ENCODE results near the gene C19orf38.

C19orf38 gene, protein sequence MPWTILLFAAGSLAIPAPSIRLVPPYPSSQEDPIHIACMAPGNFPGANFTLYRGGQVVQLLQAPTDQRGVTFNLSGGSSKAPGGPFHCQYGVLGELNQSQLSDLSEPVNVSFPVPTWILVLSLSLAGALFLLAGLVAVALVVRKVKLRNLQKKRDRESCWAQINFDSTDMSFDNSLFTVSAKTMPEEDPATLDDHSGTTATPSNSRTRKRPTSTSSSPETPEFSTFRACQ

DNA sequence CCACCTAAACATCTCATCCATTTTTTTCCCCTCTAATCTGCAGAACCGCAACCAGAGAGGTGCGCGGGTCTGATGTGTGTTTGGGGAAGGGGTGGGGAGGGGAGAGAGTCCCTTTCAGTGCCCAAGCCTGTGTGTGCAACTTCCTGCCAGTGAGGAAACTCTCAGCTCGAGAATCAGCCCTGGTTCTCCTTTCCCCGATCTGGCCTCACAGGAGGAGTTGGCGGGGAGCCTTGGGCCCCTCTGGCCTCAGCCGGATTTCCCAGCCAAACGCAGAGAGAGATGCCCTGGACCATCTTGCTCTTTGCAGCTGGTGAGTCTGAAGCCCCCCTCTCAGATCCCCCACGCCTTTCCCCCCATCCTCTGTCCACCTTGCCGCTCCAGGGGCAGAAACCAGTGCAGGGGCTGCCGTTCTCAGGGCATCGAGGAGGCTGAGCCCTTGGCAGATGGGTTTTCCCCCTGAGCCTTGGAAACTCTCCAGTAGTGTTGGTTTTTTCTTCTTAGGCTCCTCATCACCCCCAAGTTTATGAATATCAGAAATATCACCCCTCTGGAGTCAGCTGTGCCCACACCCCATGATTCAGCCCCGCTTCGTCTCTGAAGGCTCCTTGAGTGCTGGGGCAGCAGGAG is at the start of gene C19orf38:
Gene C19orf38, plus strand, starts transcription at position 186 of the 627 bp plus-strand sequence. Its CDS starts 94 bp downstream, at position 280.
- DNase-seq, result peak in 1 of 58 donors; percentile 7

DNA sequence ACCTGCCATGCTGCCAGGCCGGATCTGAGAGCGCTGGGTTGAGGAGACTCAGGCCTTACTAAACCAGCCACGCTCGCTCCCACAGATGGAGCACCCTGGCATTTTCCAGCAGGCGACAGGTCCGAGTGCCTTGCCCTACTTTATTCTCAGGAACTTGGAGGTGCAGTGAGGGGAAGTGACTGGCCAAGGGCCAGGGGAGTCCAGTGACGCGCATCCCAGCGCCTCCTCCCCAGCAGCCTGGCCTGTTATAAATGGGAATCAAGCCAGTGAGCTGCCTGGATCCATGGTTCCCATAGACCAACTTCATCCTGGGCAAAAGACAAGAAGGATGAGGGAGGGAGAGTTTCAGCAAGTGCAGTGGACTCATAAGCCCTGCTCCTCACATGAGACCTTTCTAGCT is 47.7 kb upstream of the C19orf38 start:
- peak in 25 of 58 donors; percentile 6 to 35 (median 20) for DNase-seq

DNA sequence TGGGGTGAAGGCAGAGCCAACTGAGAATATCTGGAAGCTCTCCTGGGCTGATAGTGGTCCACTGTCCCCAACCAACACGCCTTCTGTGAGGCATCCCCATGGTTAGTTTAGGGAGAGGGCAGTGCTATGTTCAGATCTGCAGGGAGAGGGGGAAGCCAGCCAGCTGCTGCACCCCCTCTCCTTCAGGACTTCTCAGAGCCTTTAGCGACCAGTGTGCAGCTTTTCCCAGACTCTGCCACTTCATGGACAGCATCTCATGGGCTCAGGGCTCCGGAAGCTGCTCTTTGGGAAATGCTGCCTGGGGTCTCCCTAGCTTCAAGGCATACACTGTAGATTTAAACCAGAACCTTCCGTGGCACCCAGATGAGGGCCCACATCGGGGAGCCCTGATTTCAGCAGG is 45.7 kb upstream of the C19orf38 start:
- no peak for DNase-seq

DNA sequence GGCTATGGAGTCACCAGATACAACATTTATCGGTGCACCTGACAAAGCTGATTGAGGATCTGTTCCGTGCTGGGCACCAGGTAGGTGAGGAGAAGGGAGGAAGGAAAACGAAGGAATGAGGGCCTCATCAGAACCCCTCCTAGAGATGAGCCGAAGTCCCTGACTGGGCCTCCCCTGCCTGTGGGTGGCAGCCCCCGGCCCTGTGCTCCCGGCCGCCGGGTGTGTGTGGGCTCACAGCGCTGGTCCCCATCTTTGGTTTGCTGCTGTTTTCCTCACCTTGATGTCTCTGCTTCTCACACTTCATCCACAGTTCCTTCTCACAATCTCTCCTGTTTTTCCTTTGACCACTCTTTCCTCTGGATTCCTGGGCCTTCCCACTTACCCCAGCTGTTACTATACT is 45.0 kb upstream of the C19orf38 start:
- DNase-seq, result no peak

DNA sequence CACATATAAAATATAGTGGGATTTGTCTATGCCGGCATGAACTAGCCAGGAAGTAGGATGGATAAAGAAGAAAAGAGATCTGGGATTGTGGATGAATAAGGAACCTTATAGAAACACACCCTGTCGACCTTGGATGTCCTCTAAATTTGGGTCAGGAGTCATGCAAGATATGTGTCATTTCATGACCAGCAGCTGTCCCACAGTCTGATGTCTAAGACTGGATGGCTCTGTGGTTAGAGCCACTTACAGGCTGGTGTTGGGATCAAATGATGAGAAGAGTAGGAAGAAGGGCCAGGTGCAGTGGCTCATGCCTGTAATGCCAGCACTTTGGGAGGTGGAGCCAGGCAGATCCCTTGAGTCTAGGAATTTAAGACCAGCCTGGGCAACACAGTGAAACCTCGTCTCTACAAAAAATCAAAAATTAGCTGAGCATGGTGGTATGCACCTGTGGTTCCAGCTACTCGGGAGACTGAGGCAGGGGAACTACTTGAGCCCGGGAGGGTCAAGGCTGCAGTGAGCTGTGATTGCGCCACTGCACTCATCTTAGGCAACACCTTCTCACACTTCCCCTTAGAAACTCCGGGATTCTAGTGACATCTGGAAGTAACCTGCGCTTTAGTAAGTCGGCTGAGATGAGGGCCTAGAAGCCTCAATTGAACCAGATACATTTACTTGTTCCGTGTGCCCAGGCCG is 43.0 kb upstream of the C19orf38 start:
- DNase-seq, result no peak

DNA sequence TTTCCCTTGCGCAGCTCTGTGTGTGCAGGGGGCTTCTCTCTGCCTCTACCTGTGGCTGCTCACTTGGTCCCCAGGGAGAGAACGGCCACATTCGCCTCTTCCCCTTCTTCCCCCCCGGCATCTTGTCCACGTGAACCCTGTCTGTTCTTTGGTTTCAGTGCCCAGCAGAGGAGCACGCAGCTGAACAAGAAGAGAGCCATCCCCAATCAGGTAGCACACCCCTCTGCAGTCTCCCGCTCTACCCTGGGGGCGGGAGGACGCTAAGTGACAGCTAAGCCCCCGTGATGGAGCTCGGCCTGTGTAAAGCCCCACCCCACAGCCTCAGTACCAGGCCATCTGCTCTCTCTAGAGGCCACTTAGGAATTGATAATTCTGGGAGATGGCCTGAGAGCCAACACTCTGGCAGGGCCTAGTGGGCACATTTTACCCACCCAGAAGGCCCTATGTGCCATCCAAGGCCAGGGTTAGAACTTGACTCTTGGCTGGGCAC is 42.4 kb upstream of the C19orf38 start:
- peak in 6 of 58 donors; percentile 1 to 26 (median 14) for DNase-seq

DNA sequence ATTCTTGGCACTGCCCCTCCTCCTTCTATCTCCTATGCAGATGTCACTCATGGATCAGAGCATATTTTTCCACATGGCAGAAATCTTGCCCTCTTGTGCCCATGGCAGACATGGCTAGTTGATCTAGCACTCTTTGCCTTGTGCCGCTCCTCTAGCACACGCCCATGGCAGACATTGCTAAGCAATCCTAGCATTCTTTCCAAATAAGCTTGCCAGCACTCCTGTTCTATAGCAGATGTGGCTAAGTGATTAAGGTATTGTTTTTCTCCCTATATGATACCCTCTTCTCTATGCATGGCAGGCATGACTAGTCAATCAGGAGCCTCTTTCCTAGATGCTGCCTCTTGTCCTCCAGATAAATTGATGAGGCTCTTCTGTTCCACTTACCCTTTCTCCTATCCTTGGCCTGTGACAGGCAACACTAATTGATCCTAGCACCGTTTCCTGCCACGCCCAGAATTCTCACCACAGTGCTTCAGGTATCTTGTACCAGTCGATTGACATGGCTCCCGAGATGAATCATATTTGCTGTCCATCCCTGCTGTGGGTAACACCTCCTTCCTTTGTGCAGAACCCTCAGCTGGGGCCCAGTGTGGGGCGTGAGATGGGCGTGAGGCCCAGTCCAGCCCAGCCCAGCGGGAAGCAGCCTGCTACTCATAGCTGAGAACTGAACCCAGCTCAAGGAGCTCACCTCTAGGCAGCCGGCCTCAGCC is 39.1 kb upstream of the C19orf38 start:
- DNase-seq, result no peak

DNA sequence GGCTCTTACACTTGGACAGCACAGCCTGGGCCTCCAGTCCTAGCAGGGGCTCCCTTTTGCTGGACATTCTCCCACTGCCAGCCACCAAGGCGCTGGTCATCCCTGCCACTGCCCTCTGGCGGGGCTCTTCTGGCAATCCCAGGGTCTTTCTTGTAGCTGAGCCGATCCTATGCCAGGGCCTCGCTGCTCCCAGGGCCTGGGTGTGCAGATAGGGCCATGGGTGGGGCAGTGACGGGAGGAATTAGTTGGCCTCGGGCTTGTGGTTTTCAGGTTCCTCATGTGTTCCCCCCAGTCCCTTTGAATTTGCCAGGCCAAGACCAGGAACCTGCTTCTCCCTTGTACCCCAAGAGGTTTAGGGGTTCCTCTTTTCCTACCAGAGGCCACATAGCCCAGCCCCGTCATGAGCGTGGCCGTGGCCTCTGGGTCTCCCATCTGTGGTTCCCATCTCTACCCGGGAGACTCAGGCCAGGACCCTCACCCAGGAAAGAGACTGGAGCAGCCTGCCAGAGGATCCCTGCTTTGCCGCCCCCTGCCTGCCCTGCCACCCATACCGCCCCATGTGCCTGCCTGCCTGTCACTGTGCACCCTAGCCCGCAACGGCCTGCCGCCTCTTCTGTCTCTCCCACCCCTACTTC is 38.4 kb upstream of the C19orf38 start:
- DNase-seq, result no peak

DNA sequence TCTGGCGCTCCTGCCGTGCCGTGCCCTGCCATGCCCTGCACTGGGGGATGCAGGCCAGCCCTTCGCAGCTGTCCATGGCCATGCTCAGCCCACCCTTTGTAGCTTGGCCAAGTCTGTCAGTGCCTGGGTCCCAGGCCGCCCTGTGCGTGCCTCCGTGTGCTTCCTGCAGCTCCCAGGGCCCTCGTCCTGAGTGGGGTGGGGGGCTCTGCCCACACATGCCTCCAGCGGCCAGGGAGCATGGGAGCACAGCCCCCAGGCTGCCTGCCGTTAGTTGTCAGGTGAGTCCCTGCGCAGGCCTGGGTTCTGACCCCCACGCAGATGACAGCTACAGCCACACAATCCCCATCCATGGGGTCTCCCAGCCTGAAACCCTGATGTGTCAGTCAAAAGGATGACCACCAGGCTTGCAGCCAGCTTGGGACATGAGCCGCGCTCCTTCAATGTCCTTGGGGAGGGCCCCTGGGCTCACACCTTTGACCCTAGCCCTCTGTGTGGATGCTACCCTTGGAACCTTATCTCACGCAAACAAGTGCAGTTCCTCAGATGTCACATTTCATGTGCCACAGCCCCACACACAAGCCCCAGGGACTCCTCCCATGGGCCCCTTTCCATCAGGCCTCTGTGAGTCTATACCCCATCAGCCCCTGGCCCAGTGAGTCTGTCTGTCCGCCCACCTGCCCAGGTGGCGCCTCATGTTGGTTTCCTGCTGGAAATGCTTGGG is 36.7 kb upstream of the C19orf38 start:
- DNase-seq, result no peak

DNA sequence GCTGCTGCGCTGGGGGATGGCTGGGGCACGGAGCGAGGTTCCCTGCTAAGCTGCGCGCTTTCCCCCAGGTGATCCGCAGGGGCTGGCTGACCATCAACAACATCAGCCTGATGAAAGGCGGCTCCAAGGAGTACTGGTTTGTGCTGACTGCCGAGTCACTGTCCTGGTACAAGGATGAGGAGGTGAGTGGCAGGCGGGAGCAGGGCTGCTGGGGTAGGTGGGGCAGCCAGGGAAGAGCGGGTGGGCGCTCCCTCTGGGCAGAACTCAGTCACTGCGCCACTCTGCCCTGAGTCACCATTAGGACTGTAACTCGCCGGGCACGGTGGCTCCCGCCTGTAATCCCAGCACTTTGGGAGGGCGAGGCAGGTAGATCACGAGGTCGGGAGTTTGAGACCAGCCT is 36.0 kb upstream of the C19orf38 start:
- DNase-seq, result no peak

DNA sequence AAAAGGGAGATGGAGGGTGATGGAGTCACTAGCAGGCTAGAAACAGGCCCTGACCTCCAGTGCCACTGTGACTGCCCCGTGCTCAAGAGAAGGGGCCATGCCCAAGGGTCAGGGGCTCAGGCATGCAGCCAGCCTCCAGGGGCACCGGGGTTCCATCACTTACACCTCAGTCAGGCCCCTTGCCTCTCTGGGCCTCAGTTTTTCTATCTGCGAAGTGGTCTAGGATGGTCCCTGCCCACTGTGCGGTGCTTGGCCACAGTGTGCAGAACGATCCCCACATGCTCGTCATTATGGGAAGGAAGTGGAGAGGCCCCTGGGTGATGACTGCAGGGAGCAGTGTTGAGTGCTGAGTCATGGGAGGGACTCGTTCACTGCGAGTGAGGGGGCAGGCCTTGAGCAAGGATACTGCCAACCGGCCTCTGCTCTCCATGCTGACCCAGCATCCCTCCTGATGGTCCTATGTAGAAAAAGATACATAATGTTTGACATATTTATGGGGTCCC is 35.3 kb upstream of the C19orf38 start:
- DNase-seq, result peak in 6 of 58 donors; percentile 2 to 28 (median 18)

DNA sequence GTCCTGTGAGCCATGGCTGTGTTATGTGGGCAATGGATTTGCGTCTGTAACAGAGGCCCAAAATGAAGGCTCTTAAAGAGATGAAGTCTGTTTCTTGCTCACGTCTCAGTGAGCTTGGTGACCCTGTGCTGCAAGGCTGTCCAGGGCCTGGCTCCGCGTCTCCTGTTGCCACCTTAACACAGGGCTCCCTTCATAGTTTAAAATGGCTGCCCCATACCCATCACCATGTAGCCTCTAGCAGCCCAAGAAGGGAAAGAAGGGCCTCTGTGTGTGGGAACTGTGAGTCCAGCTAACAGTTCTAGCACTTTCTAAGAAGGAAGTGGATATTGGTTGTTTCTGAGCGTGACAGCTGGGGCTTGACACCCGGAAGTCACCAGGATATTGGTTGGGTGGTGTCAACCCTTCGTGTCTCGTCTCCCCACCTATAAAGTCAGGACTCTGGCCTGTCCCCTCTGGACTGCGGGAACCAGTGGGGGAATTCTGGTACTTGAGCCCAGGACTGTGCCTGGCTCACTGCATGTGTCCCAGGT is 33.1 kb upstream of the C19orf38 start:
- DNase-seq, result no peak

DNA sequence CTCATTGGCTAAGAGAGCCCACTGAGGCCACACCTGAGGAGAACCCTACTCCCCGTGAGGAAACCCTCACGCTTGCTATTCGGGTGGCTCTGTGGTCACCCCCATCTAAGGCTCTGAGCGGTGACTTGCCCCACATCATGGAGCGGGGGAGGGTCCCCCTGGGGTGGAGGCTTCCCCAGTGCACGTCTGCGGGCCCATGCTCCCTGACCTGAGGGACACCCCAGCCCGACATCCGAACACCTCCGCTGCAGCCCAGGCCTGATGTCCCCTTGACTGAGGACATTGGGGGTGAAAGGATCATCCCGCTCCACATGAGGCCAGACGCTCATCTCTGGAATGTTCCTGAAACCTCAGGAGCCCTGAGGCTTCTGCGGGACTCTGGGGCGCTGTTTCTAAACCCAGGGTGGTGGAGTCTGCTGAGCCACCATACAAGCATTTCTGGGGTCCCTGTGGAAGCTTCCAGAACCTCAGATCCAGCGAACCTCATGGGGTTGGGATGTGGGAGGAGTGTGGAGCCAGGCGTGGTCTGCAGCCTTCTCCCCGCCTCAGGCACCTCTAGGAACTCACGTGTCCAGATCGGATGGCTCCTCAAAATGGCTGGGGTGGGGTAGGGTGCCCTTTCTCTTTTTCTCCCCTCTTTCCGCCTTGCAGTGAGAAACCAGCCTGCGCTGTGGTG is 32.1 kb upstream of the C19orf38 start:
- DNase-seq, result no peak

DNA sequence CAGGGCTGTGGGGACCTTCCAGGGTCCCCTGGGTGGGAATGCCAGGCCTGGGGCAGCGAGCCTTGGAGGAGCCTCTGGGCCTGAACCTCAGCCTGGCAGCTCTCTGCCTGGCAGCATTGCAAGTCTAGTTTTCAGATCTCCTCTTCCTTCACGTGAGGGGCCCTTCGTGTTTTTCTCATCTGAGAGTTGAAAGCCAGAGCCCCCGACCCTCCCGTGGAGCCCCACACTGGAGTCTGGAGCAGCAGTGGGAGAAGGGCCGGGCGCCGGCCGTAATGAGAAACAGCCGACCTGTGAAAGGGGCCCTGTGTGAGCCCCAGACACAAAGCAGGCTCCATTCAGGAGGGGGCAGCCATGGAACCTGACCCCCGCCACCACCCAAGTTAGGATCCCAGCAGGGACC is 31.5 kb upstream of the C19orf38 start:
- DNase-seq, result no peak

DNA sequence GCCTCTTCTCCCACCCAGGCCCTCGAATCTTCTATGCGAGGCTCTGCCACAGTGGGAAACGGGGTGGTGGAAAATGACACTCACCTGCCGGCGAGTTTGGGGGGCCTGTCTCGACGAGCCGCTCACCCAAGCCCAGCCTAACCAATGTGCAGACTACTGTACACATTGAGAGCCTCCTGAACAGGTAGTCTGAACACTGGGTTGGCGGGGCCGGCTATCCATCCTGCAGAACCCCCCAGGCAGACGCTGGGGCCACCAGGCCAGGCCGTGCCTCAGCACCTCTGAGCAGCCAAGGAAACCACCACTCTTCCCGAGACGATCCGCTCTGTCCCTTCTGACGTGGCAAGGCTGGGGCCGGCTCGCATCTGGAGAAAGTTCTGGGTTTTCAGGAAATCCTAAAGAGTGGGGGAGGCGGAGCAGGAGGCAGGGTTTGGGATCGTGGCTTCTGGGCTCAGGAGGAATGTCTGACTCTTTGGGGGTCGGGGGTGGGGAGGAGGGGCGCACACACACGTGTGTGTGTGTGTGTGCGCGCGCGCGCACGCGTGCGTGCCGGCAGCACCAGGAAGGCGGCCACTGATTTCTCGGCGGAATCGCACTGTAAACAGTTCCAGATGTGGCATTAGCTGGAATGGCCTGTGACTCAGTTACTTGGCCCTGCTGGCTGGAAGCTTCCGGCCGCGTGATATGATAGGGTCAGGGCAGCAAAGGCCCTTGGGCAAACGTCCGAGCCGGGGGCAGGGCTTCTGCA is 30.8 kb upstream of the C19orf38 start:
- DNase-seq, result no peak

DNA sequence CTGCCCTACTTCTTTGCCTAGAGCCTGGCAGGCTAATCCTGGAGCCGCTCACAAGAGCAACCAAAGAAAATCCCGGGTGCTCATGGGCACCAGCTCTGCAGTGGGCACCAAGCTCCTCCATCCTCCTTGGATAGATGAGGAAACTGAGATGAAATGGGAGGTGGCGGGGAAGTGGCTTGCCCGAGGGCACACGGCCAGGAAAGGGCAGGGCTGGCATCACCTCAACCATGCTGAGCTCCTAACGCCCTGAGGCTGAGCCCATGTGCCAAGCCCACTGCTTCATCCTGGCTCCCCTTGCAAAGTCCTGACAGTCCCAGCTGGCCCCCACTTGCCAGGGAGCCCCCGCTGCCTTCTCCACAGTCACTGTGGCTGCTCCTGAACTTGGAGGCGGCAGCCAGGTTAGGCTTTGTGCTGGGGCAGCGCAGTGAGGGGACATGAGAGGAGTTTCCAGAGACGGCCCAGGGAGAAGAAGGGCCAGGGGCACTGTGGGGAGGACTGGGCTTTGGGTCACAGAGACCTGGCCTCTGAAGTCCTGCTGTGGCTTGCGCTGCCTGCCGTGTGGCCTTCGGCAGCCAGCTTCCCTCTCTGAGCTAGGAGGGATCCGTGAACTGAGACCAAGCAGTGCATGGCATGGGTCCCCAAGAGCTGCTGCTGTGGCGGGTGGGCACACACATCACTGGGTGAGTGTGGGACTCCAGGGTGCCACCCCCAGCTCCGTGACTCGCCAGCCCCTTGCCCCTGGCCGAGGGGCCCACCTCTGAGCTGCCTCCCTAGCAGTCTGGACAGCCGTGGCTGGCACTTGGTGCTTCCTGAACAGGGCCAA is 29.7 kb upstream of the C19orf38 start:
- no peak for DNase-seq

DNA sequence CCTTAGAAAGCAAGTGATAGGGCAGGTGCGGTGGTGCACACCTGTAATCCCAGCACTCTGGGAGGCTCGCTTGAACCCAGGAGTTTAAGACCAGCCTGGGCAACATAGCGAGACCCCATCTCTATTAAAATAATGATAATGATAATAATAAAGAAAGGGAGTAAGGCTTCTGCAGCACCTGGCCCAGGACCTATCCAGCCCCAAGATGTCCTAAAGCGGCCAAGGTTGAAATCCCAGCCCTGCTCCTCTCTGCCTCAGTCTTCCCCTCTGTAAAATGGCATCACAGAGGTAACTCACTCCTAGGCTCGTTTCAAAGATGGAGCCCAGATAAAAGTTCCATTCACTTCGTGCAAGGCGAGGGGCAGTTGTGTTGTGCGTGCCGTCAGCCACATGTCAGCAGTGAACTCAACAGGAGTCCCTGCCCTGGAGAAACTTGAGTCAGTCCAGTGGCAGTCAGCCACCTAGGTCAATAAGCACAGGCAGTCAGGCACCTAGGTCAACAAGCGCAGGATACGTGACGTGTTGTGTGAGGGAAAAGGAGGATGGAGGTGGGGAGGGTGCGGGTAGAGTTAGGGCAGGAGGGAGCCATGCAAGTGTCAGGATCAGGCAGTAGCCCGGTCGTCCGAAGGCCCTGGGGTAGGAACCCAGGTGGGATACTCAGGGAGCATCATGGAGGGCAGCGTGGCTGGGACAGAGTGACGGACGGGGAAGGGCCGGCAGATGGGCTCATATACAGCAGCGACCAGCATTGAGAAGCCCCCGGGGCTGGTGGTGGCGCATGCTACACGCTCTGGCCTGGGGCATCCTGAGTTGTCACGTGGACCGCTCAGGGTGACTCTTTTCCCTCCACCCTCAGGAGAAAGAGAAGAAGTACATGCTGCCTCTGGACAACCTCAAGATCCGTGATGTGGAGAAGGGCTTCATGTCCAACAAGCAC is 28.8 kb upstream of the C19orf38 start:
- no peak for DNase-seq
